BJ (cell line): ENCODE measurements around the gene TRMO. TPM values are rescaled to one million over a fixed set of nuclear protein-coding genes. Genes with fewer than 3 reads are reported as not detected.

Source experiments
- CTCF ChIA-PET: fragments of 350-600 bp; formaldehyde crosslinking; extraction: SDS; loops from one replicate; lab custom pipeline; 2021; ENCODE audit warnings: antibody characterized with exemption, inconsistent platforms; lab: Yijun Ruan, JAX
- POLR2A ChIA-PET: fragments of 300-600 bp; sonication (Branson Sonifier 250); formaldehyde crosslinking; extraction: SDS; loops from one replicate; lab custom pipeline; 2021; ENCODE audit warnings: antibody characterized with exemption; lab: Charles Lee
- DNase-seq: peaks from one replicate; pipeline ENCODE4 v3.0.0-alpha.2; 2011; ENCODE audit warnings: low read depth
- H3K27me3 ChIP-seq: 2 replicates; pipeline ENCODE4 v1.6.0; 2011; ENCODE audit warnings: low read length; ENCODE audit not compliant: control insufficient read depth, insufficient read depth
- H3K36me3 ChIP-seq: 2 replicates; pipeline ENCODE4 v1.5.1; 2011; ENCODE audit warnings: low read length; ENCODE audit not compliant: control insufficient read depth, insufficient read depth
- H3K4me3 ChIP-seq: 2 replicates; pipeline ENCODE4 v1.5.1; 2011; ENCODE audit warnings: low read depth, mild to moderate bottlenecking, control low read depth, low read length
- polyA plus RNA-seq: library from polyadenylated mRNA; depleted of rRNA; stranded (reverse); fragments of >200 nt; gene quantifications from 2 replicates; pipeline ENCODE4 v1.2.3, GENCODE V29; 2011
- TF ChIP-seq, protein P1 (sequence below): IDR thresholded peaks from 2 replicates; pipeline ENCODE4 v1.5.1; 2011; ENCODE audit warnings: low read depth, mild to moderate bottlenecking, control low read depth, inconsistent platforms, low read length, moderate library complexity; ENCODE audit not compliant: insufficient read depth

TRMO gene
- polyA plus RNA-seq, 1 experiment, result 11.2 TPM

DNA sequence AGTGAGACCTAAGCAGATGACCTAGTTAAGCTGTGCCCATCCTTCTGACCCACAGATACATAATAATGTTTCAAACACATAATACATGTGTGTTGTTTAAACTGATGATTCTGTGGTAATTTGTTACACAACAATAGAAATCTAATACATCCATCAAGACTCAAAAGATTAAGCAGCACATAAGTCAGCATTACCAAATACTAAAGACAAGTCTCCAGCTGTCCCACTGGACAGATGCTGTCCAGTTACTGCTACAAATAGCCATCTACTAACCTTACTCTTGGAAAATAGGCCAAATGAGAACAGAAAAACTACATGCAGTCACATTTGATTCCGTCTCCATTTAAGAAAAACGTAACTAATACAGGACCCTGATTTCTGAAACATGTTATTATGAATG lies 10.8 kb downstream of the TRMO start:
- H3K4me3 ChIP-seq, result no peak overlapping the region
- ChIA-PET CTCF (interaction anchor here (0.8 to 1.7 kb wide), 3 partner anchors 10 to 203 kb away, joined by 3 to 8 read pairs (median 3); no protein-coding TSS in a partner anchor), POLR2A (no interaction called here)
- TF ChIP-seq, protein P1, sequence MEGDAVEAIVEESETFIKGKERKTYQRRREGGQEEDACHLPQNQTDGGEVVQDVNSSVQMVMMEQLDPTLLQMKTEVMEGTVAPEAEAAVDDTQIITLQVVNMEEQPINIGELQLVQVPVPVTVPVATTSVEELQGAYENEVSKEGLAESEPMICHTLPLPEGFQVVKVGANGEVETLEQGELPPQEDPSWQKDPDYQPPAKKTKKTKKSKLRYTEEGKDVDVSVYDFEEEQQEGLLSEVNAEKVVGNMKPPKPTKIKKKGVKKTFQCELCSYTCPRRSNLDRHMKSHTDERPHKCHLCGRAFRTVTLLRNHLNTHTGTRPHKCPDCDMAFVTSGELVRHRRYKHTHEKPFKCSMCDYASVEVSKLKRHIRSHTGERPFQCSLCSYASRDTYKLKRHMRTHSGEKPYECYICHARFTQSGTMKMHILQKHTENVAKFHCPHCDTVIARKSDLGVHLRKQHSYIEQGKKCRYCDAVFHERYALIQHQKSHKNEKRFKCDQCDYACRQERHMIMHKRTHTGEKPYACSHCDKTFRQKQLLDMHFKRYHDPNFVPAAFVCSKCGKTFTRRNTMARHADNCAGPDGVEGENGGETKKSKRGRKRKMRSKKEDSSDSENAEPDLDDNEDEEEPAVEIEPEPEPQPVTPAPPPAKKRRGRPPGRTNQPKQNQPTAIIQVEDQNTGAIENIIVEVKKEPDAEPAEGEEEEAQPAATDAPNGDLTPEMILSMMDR, result no peak
- peaks cover 6% of the 10 kb centered on the region for H3K36me3 ChIP-seq
- DNase-seq, result no peak
- no peaks in the 10 kb centered on the region for H3K27me3 ChIP-seq

DNA sequence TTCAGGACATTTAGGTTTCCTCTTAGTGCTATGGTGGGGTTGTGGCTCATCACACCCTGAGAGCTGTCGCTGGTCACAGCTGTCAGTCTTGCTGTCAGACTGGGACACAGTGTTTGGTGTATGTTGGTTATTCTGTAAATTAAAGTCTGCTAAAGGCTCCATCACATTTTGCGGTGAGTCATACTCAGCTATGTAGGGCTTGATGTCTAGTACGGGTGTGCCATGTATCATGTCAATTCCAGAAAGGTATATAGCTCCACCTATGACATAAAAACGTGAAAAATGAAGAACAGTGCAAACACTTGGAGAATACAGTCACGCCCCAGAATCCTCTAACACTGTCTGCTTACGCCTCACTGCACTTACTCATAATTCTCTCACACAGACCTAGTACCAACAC lies 11.9 kb downstream of the TRMO start:
- no peak for DNase-seq
- ChIA-PET CTCF (interaction anchor here (1.2 to 2.5 kb wide), 2 partner anchors 9 to 198 kb away, joined by 5 to 13 read pairs; no protein-coding TSS in a partner anchor), POLR2A (no interaction called here)
- TF ChIP-seq, protein P1, result no peak
- Histone ChIP-seq H3K36me3 (peaks cover 6% of the 10 kb centered on the region), H3K27me3 (no peaks in the 10 kb centered on the region), H3K4me3 (no peak overlapping the region)

DNA sequence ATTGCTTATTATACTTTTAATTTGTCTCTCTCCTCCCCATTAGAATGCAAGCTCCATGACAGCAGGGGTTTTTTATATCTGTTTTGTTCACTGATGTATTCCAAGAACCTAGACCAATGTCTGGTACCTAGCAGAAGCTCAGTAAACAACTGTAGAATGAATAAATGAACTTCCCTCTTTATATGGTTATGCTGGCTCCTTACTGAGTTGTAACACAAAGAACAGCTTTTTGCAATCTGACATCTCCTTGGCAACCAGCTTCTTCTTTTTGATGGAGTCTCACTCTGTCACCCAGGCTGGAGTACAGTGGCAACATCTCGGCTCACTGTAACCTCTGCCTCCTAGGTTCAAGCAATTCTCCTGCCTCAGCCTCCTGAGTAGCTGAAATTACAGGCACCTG lies 13.6 kb downstream of the TRMO start:
- ChIA-PET CTCF (interaction anchor here (1.1 to 2.5 kb wide), 3 partner anchors 8 to 14 kb away, joined by 3 to 13 read pairs (median 3); partner anchors contain the start of gene TRMO), POLR2A (no interaction called here)
- Histone ChIP-seq H3K36me3 (peaks cover 8% of the 10 kb centered on the region), H3K4me3 (no peak overlapping the region), H3K27me3 (no peaks in the 10 kb centered on the region)
- TF ChIP-seq, protein P1, result no peak
- no peak for DNase-seq

DNA sequence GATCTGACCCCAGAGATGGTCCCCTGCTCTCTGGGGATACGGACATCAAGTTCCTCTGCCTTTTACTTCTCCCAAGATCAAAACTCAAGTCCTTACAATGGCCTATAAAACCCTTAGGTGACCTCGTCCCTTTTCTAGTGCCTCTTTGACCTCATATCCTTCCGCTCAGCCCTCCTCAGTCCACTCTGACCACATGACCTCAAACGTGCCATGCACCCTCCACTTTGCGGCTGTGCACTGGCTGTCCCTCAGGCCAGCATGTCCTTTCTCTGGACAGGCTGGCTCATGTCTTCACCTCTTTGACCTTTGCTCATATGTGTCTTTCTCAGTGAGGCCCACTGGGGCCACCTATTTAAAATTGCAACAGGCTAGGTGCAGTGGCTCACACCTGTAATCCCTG lies 14.7 kb downstream of the TRMO start:
- Histone ChIP-seq H3K4me3 (no peak overlapping the region), H3K27me3 (no peaks in the 10 kb centered on the region), H3K36me3 (peaks cover 8% of the 10 kb centered on the region)
- POLR2A ChIA-PET, result no interaction called here
- DNase-seq, result no peak
- TF ChIP-seq, protein P1, result no peak
- CTCF ChIA-PET, result no interaction called here

DNA sequence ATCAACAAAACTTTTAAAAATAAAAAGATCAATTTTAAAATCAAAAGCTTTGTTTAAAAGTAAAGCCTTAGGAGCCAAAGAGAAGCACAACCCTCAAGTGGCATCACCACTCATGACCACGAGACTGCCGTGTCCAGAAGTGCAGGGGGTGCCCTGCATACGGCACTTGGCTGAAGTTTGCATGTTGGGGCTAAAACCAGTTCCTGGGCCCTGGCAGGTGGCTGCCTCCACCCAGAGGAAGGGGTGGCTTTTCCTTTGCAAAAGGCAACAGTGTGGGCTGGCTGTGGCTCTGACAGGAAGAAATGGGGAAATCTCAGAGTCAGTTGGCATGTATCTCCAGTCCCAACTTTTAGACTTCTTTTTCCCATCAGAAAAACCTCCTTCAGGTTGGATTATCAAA lies 15.3 kb downstream of the TRMO start:
- CTCF ChIA-PET, result interaction anchor here (1.8 kb wide), 1 partner anchor 195 kb away, joined by 5 read pairs; no protein-coding TSS in a partner anchor

More for the DNA sequence above, 15.3 kb downstream of the TRMO start:
- no peak for DNase-seq
- H3K4me3 ChIP-seq, result no peak overlapping the region
- no peaks in the 10 kb centered on the region for H3K27me3 ChIP-seq
- TF ChIP-seq, protein P1, result no peak
- POLR2A ChIA-PET, result no interaction called here
- peaks cover 8% of the 10 kb centered on the region for H3K36me3 ChIP-seq
